GM12801 (cell line): ENCODE results near the gene BARHL1.

Source experiments
- TF ChIP-seq, protein P1 (sequence below): IDR thresholded peaks from one replicate; pipeline ENCODE4 v1.5.1; 2011; ENCODE audit warnings: control low read depth; ENCODE audit not compliant: insufficient read length; ENCODE audit errors: extremely low read depth

Gene BARHL1

DNA sequence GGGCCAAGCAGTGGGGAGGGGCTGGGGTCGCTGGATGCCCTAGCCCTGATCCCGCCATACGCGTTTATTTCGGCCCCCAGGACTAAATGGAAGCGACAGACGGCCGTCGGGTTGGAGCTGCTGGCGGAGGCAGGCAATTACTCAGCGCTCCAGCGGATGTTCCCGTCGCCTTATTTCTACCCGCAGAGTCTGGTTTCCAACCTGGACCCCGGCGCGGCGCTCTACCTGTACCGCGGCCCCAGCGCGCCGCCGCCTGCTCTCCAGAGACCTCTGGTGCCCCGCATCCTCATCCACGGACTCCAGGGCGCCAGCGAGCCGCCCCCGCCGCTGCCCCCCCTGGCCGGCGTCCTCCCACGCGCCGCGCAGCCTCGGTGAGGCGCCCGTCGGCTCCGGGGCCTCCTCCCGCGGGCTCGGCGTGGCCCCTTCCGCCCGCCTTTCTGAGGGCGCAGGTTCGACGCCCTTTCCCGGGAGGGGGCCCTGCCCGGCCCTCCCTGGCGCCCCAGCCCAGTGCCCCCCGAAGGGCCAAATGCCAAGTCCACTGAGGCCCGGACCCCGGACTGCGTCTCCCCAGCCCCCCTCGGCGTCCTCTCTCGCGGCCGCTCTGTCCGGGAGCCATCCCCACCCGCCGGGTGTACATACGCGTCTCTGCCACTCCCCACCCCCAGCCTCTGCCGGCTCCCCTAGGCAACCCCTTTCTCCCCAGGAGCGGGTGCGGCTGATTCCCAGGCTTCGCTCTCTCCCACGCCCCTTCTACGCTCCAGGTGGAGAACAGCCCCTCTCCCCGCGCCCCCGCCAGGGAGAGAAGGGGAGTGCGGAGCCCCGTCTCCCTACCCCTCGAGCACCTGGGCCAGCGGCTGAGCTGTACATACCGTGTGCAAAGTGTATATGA, 7.0 kb downstream of the BARHL1 start:
- TF ChIP-seq, protein P1, sequence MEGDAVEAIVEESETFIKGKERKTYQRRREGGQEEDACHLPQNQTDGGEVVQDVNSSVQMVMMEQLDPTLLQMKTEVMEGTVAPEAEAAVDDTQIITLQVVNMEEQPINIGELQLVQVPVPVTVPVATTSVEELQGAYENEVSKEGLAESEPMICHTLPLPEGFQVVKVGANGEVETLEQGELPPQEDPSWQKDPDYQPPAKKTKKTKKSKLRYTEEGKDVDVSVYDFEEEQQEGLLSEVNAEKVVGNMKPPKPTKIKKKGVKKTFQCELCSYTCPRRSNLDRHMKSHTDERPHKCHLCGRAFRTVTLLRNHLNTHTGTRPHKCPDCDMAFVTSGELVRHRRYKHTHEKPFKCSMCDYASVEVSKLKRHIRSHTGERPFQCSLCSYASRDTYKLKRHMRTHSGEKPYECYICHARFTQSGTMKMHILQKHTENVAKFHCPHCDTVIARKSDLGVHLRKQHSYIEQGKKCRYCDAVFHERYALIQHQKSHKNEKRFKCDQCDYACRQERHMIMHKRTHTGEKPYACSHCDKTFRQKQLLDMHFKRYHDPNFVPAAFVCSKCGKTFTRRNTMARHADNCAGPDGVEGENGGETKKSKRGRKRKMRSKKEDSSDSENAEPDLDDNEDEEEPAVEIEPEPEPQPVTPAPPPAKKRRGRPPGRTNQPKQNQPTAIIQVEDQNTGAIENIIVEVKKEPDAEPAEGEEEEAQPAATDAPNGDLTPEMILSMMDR, result no peak

DNA sequence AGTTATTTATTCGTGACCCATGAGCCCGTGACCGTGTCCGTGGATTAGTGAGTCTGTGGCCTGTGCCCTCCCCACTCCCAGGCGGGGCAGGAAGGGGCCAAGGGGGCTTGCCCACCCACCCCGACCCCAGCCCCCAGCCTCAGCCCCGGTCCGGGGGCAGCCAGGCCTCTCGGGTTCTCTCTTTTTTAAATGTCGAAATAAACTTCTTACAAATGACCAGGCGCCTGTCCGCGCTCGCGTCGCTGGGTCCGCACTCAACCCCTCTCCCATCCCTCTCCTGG, 7.6 kb downstream of the BARHL1 start:
- TF ChIP-seq, protein P1, result no peak

DNA sequence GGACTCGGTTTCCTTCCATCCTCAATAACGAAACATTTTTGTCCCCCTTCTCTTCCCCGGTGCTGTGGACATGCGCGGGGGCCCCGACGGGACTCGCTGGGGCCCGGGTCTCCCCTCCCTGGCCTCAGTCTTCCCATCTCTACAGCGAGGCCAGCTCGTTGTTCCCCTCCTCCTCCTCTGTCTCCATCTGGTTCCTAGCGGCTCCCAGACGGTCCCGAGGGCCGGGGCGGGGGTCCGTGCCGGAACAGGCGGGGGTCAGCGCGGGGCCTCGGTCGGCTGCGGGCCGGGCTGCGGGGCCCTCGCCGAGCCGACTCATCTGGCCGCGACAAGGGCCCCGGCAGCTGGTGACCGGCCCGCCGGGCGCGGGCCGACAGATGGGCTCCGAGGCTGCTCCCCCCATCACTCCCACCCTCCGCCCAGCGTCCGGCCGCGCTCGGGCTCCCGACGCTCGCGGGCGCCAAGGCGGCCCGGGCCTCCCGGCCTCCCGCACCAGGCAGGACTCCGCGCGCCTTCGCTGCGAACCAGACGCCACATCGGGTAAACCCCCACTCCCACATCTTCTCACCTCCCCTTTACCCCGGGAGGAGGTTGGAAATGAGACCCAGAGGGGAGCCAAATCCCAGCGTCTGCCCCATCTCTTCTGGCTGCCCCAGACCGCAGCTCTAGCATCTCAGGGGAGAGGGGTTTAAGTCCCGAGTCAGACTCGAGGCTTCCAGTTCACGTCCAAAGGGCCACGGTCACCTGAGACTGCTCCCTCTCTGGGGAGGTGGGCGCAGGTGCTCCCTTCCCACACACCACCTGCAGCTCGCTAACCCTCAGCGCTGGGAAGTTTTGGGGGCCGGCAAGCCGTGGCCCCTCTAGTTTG, 8.1 kb downstream of the BARHL1 start:
- TF ChIP-seq, protein P1, result no peak

DNA sequence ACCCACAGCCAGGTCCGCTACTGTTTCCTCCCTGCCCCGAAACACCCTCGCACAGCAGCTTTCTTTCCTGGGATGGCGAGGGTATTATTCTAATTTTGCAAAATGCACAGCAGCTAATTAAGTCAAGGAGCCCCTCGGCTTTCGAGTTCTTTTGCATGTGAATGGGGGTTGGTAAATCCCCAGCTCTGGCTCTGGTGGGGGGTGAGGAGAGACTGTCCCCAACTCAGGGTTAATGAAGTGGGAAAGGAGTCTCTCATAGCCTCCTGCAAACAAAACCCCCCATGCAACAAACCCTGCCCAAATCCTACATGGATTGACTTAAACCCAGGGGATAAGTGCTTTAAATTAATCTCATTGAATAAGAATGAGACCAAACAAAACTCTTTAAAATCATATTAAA, 8.8 kb downstream of the BARHL1 start:
- TF ChIP-seq, protein P1, result no peak

DNA sequence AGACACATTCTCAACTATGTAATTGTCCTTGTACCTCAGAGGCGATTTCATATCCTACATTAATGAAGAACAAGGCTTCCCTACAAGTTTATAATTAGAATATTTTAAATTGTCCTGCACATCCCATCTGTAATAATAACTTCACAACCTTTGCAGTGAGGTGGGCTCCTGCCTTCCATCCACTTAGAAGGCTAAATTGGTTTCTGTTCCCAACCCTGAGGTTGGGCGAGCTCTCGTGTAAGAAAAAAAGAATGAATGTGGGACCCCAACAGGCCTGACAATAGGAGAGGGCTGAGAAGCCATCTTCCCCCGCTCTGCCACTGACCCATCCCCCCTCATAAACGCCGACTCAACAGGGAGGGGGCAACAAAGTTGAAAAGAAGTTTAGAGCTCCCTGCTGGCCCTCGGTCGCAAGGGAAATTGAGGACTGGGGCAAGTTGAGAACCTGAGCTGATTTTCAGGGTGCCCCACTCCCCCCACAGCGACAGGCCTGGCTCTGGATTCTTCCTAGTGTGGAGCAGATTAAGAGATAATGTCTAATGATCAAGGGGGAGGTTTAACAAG, 9.4 kb downstream of the BARHL1 start:
- TF ChIP-seq, protein P1, result no peak

DNA sequence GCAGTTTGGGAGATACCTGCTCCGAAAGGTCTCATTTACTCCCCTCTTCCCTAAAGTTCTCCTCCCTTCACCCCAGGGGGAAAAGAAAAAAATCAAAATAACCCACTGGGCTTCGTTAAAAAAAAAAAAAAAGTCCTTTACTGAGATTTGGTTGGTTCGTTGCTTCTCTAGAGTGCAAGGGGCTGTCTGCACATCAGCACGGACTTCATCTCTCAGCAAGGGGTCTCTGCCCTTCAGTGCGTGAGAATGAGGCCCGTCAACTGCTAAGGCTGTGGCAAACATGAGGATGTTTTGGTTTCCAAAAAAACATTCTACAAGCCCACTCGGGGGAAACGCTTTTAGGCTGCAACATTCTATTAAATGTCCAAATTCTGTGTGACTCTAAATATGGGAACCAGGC, 10.0 kb downstream of the BARHL1 start:
- TF ChIP-seq, protein P1, result no peak

DNA sequence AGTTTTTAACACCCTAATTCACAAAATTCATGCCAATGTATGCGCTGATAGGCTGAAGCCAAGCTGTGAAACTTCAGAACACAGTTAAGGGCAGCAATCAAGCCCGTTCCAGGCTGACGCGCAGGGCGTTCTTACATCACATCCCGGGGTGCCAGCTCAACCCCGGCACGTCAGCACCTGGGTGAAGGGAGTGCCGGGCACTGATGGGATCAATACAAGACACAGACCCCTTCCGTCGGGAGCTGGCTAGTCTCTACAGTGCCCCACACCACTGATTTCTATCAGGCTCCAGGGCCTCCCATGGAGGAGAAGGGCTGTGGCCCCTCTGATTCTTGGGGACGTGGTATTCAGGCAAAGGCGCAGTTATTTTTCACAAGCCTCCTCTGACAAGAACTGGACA, 12.0 kb downstream of the BARHL1 start:
- TF ChIP-seq, protein P1, result no peak
